Adrenal gland (tissue), 12 donors: Measurements from ENCODE around the gene STRA6. TPM values are rescaled to one million over a fixed set of nuclear protein-coding genes. Genes with fewer than 3 reads are reported as not detected.

Source experiments
- DNase-seq, 7 donors: peaks; one replicate each; pipeline ENCODE4 v3.0.0-alpha.2; 2019 to 2020
- H3K27ac ChIP-seq, 5 donors: fragments of 200-600 bp; sonication (generic) in 4 of 5; 1 replicate in 3 of 5; 2 replicates in 2 of 5; pipeline versions ENCODE4 v1.5.1 to v1.8.0; 2016 to 2020; ENCODE audit warnings: mild to moderate bottlenecking in 1 of 5
- H3K27me3 ChIP-seq: fragments of 200-600 bp; 2 replicates; pipeline ENCODE4 v1.8.0; 2021
- H3K36me3 ChIP-seq, 2 donors: fragments of 200-600 bp; replicated peaks in 1 of 2; 1 replicate in 1 of 2; 2 replicates in 1 of 2; pipeline versions ENCODE4 v1.5.1 to v1.8.0; 2018 to 2022
- H3K4me1 ChIP-seq, 2 donors: fragments of 200-600 bp; replicated peaks in 1 of 2; 1 replicate in 1 of 2; 2 replicates in 1 of 2; pipeline versions ENCODE4 v1.5.1 to v1.8.0; 2018 to 2021
- H3K4me3 ChIP-seq, 4 donors: fragments of 200-600 bp; sonication (generic) in 3 of 4; one replicate each; pipeline ENCODE4 v1.5.1; 2016 to 2018
- H3K9me3 ChIP-seq, 3 donors: fragments of 200-600 bp; sonication (generic) in 1 of 3; replicated peaks in 1 of 3; 1 replicate in 2 of 3; 2 replicates in 1 of 3; pipeline versions ENCODE4 v1.5.1 to v1.8.0; 2016 to 2021
- CTCF ChIP-seq, 6 experiments: fragments of 450-650 bp in 4 of 6; fragments of 200-600 bp in 2 of 6; sonication (generic) in 1 of 6; IDR thresholded peaks; 1 replicate in 5 of 6; 2 replicates in 1 of 6; pipeline versions ENCODE4 v1.5.1 to v1.8.0; 2016 to 2021; ENCODE audit warnings: antibody characterized with exemption in 6 of 6, mild to moderate bottlenecking in 2 of 6, moderate library complexity in 1 of 6
- POLR2A ChIP-seq, 2 donors: fragments of 450-650 bp; IDR thresholded peaks; one replicate each; pipeline ENCODE4 v1.6.1; 2017; ENCODE audit warnings: antibody characterized with exemption in 2 of 2, mild to moderate bottlenecking in 2 of 2, moderate library complexity in 1 of 2
- WGBS, 4 donors: extraction: QIAGEN DNeasy Blood & Tissue Kit in 2 of 4; methylation state at CpG; one replicate each; pipeline versions ENCODE4 v1.1.5 to v1.1.7; 2013 to 2017; 5-methylcytosine and 5-hydroxymethylcytosine counted together
- intact Hi-C, 2 donors: fragments of 100-400 bp; cut with DNase I; formaldehyde crosslinking; loops; one replicate each; pipeline versions ENCODE4 v1.14.1 to v1.15.0; 2022 to 2023
- polyA plus RNA-seq, 3 donors: library from polyadenylated mRNA; stranded (reverse); fragments of 200-250 nt in 2 of 3; fragments of 350-450 nt in 1 of 3; fragmentation: Illumina TruSeq in 1 of 3; extraction: RNeasy Lipid Tissue Mini Kit (QIAGEN cat#74804) in 1 of 3; gene quantifications; one replicate each; pipeline ENCODE4 v1.2.3, GENCODE V29; 2013 to 2014
- total RNA-seq, 9 donors: library from RNA; depleted of rRNA in 4 of 9; stranded (reverse); fragments of >200 nt in 4 of 9; fragments of 120-200 nt in 1 of 9; fragmentation: NEBNext Ultra II Directional in 1 of 9; extraction: Animal tissue kit (Norgen Biotek cat#: 25700) in 1 of 9; gene quantifications; one replicate each; pipeline versions ENCODE4 v1.1.0 to v1.2.4, GENCODE V29; 2013 to 2023
- donor health status: healthy with polysubstance abuse.
- donor health status: Bipolar disorder and iron deficiency.
- donor health status: DM: yes; HTN: yes; CAD: no.
- donor health status: DM: no; HTN: no; CAD: no.
- donor health status: DM: no; HTN: no; CAD: no.
- donor health status: DM: yes; HTN: yes; CAD: no.

STRA6 gene
- total and polyA plus RNA-seq, 12 donors, result 0.22 to 12.6 (median 3.1) TPM; not detected in 2

GRCh38 chr15:74221399-74222239 is 19.0 kb upstream of the STRA6 start:
- WGBS, 4 donors, result 56 to 68% (median 65%) methylated on average over 8 to 12 of the region's 12 CpGs
- TF ChIP-seq POLR2A (IDR thresholded peaks at IDR 0.05), result no peak
- no peak for TF ChIP-seq CTCF (IDR thresholded peaks at IDR 0.05)
- H3K27me3 ChIP-seq, result no peaks in the 10 kb centered on the region

GRCh38 chr15:74220475-74221248 is 18.1 kb upstream of the STRA6 start:
- TF ChIP-seq CTCF (IDR thresholded peaks at IDR 0.05) (no peak), POLR2A (IDR thresholded peaks at IDR 0.05) (no peak)
- H3K27me3 ChIP-seq, result no peaks in the 10 kb centered on the region
- no peak overlapping the region for H3K4me3 ChIP-seq
- H3K27ac ChIP-seq, result no peak overlapping the region
- intact Hi-C loops, result no loop called here
- no peaks in the 10 kb centered on the region for H3K36me3 ChIP-seq
- WGBS, 4 donors, result 76 to 90% (median 80%) methylated on average over 11 of the region's 11 CpGs
- no peaks in the 10 kb centered on the region for H3K9me3 ChIP-seq
- no peaks in the 10 kb centered on the region for H3K4me1 ChIP-seq
- DNase-seq, result no peak

More at GRCh38 chr15:74221399-74222239, 19.0 kb upstream of the STRA6 start:
- intact Hi-C loops, result no loop called here
- no peaks in the 10 kb centered on the region for H3K9me3 ChIP-seq
- no peak overlapping the region for H3K27ac ChIP-seq
- H3K36me3 ChIP-seq, result no peaks in the 10 kb centered on the region
- H3K4me1 ChIP-seq, result no peaks in the 10 kb centered on the region
- DNase-seq, result no peak
- no peak overlapping the region for H3K4me3 ChIP-seq

GRCh38 chr15:74217907-74218885 is 15.6 kb upstream of the STRA6 start:
- Histone ChIP-seq H3K27ac (no peak overlapping the region), H3K4me1 (no peaks in the 10 kb centered on the region), H3K36me3 (no peaks in the 10 kb centered on the region), H3K9me3 (no peaks in the 10 kb centered on the region), H3K4me3 (no peak overlapping the region), H3K27me3 (no peaks in the 10 kb centered on the region)
- no peak for TF ChIP-seq POLR2A (IDR thresholded peaks at IDR 0.05)
- no peak for TF ChIP-seq CTCF (IDR thresholded peaks at IDR 0.05)
- WGBS, 4 donors, result 79 to 95% (median 87%) methylated on average over 5 to 16 of the region's 16 CpGs
- intact Hi-C loops, result no loop called here
- DNase-seq, result no peak
